Measurements from ENCODE around the gene BCLAF3. TPM values are rescaled to one million over a fixed set of nuclear protein-coding genes. Genes with fewer than 3 reads are reported as not detected.

Gene BCLAF3
- total RNA-seq, 1 experiment from 2014 or later, result 5.3 TPM

GRCh38 chrX:19956306-19956705 is 34.6 kb downstream of the BCLAF3 start:
- CTCF ChIA-PET, result no interaction called here
- no peaks in the 10 kb centered on the region for H4K20me1 ChIP-seq (ENCODE audit: insufficient read depth)
- no peak overlapping the region for H3K4me3 ChIP-seq (replicated peaks in 1 of 2; ENCODE audit: low read depth in 1 of 2, low read length in 2 of 2)
- DNase-seq (ENCODE audit: low read depth, low spot score) (no peak), ATAC-seq (no peak)
- no TSS peak for BruUV-seq (replicated peaks)
- no peaks in the 10 kb centered on the region for H3K79me2 ChIP-seq (ENCODE audit: insufficient read depth, low read length)
- H2AFZ ChIP-seq (ENCODE audit: low read depth, low read length, poor library complexity, severe bottlenecking), result no peak overlapping the region
- no peaks in the 10 kb centered on the region for H3K9me2 ChIP-seq (ENCODE audit: insufficient read depth)
- H3K27me3 ChIP-seq (ENCODE audit: insufficient read depth, low read length), result no peaks in the 10 kb centered on the region
- no peaks in the 10 kb centered on the region for H3K4me1 ChIP-seq (ENCODE audit: control insufficient read depth in 1 of 2, insufficient read depth in 2 of 2, low read length in 2 of 2)
- no peak overlapping the region for H3K4me2 ChIP-seq (ENCODE audit: low read length)
- RAD21 ChIA-PET (ENCODE audit: low non-redundant PET in 1 of 2, low total read pairs in 2 of 2, uncharacterized antibody in 2 of 2, unreplicated experiment in 2 of 2), result no interaction called here
- no peaks in the 10 kb centered on the region for H3K9me3 ChIP-seq (ENCODE audit: control insufficient read depth in 1 of 2, insufficient read depth in 1 of 2, low read depth in 1 of 2, low read length in 2 of 2)
- intact Hi-C loops (cut with micrococcal nuclease), result no loop called here
- TF ChIP-seq POLR2A (IDR thresholded peaks at IDR 0.05; ENCODE audit: borderline replicate concordance, extremely low read depth, insufficient read depth, insufficient read length) (no peak), SP1 (IDR thresholded peaks at IDR 0.05; ENCODE audit: low read depth) (no peak), ZNF274 (IDR thresholded peaks at IDR 0.05; ENCODE audit: low read depth, low read length) (no peak), ZFX (IDR thresholded peaks at IDR 0.05) (no peak), SRF (IDR thresholded peaks at IDR 0.05; ENCODE audit: low read depth) (no peak), CBX3 (IDR thresholded peaks at IDR 0.05; ENCODE audit: low read depth) (no peak), RAD21 (IDR thresholded peaks at IDR 0.05; ENCODE audit: low read depth) (no peak), JUND (IDR thresholded peaks at IDR 0.05) (no peak), ELF1 (IDR thresholded peaks at IDR 0.05; ENCODE audit: borderline replicate concordance, low read depth) (no peak), EZH2phosphoT487 (IDR thresholded peaks at IDR 0.05; ENCODE audit: borderline replicate concordance) (no peak), REST (IDR thresholded peaks at IDR 0.05; ENCODE audit: low read depth) (no peak), EGR1 (IDR thresholded peaks at IDR 0.05; ENCODE audit: low read depth) (no peak), MAX (IDR thresholded peaks at IDR 0.05) (no peak), CTCF (IDR thresholded peaks at IDR 0.05 in 2 of 3, conservative IDR thresholded peaks at IDR 0.05 in 1 of 3; ENCODE audit: borderline replicate concordance in 1 of 3, insufficient read depth in 1 of 3, low read depth in 2 of 3, low read length in 2 of 3) (no peak)
- TF ChIP-seq, protein P1, sequence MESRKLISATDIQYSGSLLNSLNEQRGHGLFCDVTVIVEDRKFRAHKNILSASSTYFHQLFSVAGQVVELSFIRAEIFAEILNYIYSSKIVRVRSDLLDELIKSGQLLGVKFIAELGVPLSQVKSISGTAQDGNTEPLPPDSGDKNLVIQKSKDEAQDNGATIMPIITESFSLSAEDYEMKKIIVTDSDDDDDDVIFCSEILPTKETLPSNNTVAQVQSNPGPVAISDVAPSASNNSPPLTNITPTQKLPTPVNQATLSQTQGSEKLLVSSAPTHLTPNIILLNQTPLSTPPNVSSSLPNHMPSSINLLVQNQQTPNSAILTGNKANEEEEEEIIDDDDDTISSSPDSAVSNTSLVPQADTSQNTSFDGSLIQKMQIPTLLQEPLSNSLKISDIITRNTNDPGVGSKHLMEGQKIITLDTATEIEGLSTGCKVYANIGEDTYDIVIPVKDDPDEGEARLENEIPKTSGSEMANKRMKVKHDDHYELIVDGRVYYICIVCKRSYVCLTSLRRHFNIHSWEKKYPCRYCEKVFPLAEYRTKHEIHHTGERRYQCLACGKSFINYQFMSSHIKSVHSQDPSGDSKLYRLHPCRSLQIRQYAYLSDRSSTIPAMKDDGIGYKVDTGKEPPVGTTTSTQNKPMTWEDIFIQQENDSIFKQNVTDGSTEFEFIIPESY (IDR thresholded peaks at IDR 0.05; ENCODE audit: extremely low read depth, insufficient replicate concordance, low read length), result no peak
- POLR2A ChIA-PET, result no interaction called here
- H3K27ac ChIP-seq (ENCODE audit: low read depth, low read length), result no peak overlapping the region
- H3K36me3 ChIP-seq (ENCODE audit: control insufficient read depth in 1 of 2, insufficient read depth in 2 of 2, low read length in 2 of 2), result no peaks in the 10 kb centered on the region
- no peak overlapping the region for H3K9ac ChIP-seq (ENCODE audit: low read length)
